GM12892 (cell line): ENCODE results near the gene HNRNPL.

Experiments used
- POLR2A ChIP-seq: IDR thresholded peaks from 2 replicates; pipeline ENCODE4 v1.6.1; 2011; ENCODE audit warnings: low read depth, low read length, control low read depth
- POLR2AphosphoS5 ChIP-seq: IDR thresholded peaks from 2 replicates; pipeline ENCODE4 v1.6.1; 2011; ENCODE audit warnings: low read depth, low read length, control low read depth

DNA sequence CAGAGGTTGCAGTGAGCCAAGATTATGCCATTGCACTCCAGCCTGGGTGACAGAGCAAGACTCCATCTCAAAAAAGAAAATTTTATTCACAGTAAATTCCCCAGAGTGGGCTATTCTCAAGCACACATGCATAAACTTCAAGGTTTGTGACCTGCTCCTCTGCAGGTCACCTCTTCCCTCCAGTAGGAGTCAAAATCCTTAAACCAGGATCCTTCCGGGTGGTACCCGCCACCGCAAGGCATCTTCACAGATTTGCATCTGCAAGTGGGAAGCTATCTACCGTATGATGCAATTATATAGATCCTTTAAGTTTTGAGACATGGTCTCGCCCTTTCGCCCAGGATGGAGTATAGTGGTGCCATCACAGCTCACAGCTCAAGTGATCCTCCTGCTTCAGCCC, 15.2 kb downstream of the HNRNPL start:
- TF ChIP-seq POLR2A (no peak), POLR2AphosphoS5 (no peak)
